Smooth muscle cell (in vitro differentiated cells): Measurements from ENCODE around the gene POU2F1. TPM values are rescaled to one million over a fixed set of nuclear protein-coding genes. Genes with fewer than 3 reads are reported as not detected.
A peak's percentile ranks its signal among the peaks of the same experiment; 100 is the strongest.

ENCODE experiments used
- DNase-seq: peaks from one replicate; lab custom pipeline; 2025; ENCODE audit not compliant: unreplicated experiment; lab: John Stamatoyannopoulos, UW
- H2AFZ ChIP-seq: fragments of 200-600 bp; sonication (generic); 2 replicates; pipeline ENCODE4 v1.6.0; 2016; ENCODE audit warnings: antibody characterized with exemption, low read depth, mild to moderate bottlenecking
- H3F3A ChIP-seq: fragments of 200-600 bp; sonication (generic); 2 replicates; pipeline ENCODE4 v1.6.0; 2017; ENCODE audit warnings: antibody characterized with exemption, low read depth
- H3K27ac ChIP-seq: fragments of 200-600 bp; sonication (generic); 2 replicates; pipeline ENCODE4 v1.5.1; 2016; ENCODE audit warnings: low read depth, mild to moderate bottlenecking
- H3K27me3 ChIP-seq: fragments of 200-600 bp; sonication (generic); 2 replicates; pipeline ENCODE4 v1.6.1; 2016; ENCODE audit warnings: low read depth, mild to moderate bottlenecking
- H3K36me3 ChIP-seq: fragments of 200-600 bp; sonication (generic); 2 replicates; pipeline ENCODE4 v1.5.1; 2016; ENCODE audit warnings: low read depth
- H3K4me1 ChIP-seq: fragments of 200-600 bp; sonication (generic); 2 replicates; pipeline ENCODE4 v1.5.1; 2016; ENCODE audit warnings: low read depth
- H3K4me2 ChIP-seq: fragments of 200-600 bp; sonication (generic); 2 replicates; pipeline ENCODE4 v1.6.0; 2016; ENCODE audit warnings: mild to moderate bottlenecking
- H3K4me3 ChIP-seq: fragments of 200-600 bp; sonication (generic); 2 replicates; pipeline ENCODE4 v1.5.1; 2016; ENCODE audit warnings: mild to moderate bottlenecking
- H3K79me2 ChIP-seq: fragments of 200-600 bp; sonication (generic); 2 replicates; pipeline ENCODE4 v1.6.0; 2016; ENCODE audit warnings: low read depth, mild to moderate bottlenecking
- H3K9ac ChIP-seq: fragments of 200-600 bp; sonication (generic); 2 replicates; pipeline ENCODE4 v1.6.0; 2016; ENCODE audit warnings: low read depth
- H3K9me3 ChIP-seq: fragments of 200-600 bp; sonication (generic); replicated peaks from 2 replicates; pipeline ENCODE4 v1.5.1; 2016; ENCODE audit warnings: low read depth
- H4K20me1 ChIP-seq: fragments of 200-600 bp; sonication (generic); 2 replicates; pipeline ENCODE4 v1.6.0; 2016; ENCODE audit warnings: low read depth
- WGBS: methylation state at CpG from one replicate; pipeline ENCODE4 v1.1.7; 2016; ENCODE audit warnings: low lambda C conversion rate; 5-methylcytosine and 5-hydroxymethylcytosine counted together
- polyA plus RNA-seq: library from polyadenylated mRNA; unstranded; fragments of >200 nt; fragmentation: Nextera tagmentation; extraction: Ambion mirVana; gene quantifications from 2 replicates; pipeline ENCODE4 v1.2.1, GENCODE V29; 2016
- total RNA-seq: library from RNA; depleted of rRNA; stranded (reverse); fragments of >200 nt; gene quantifications from 2 replicates; pipeline ENCODE4 v1.2.3, GENCODE V29; 2014
- TF ChIP-seq, protein P1 (sequence below): fragments of 200-600 bp; sonication (generic); IDR thresholded peaks from 2 replicates; pipeline ENCODE4 v1.5.1; 2017; ENCODE audit warnings: borderline replicate concordance, mild to moderate bottlenecking, antibody characterized with exemption; ENCODE audit not compliant: insufficient read depth, poor library complexity, severe bottlenecking

The POU2F1 gene
- total and polyA plus RNA-seq, 2 experiments from 2014 or later, result 5.3 to 15.6 TPM

DNA sequence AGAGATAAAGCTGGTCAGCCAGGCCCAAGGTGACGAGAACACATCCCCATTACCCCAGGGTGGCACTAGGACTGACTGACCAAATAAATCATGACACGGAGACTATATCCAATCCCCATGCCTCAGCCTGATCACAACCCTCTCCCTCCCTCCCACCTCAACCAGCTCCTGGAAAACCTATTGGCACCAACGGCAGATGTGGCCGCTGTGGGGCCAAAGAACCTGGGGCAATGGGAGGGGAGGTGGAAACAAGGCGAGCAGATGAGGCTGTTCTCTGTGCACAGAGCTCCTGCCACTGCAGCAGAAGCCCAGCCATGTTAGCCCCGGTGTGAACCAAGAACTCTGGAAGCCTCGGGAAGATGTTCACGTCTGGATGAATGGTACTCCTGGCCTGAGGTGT is 220.1 kb downstream of the POU2F1 start:
- DNase-seq, result no peak

DNA sequence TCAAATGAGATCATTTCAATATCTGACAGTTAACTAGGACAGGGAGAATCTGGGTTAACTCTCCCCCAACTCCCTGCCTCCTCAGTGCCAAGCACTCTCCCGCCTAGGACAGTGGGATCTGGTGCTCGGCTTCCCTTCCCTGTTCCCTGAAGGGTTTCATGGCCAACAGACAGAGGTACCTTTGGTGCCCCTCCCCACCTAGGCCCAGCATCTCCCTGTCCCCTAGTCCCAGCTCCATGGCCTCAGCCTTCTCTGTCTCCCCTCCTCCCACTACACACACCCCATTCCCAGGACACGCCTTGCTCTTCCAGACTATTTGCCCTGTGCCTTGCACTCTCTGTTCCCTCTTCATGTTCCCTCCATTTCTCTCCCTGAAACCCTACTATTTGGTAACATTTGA is 220.5 kb downstream of the POU2F1 start:
- no peak for DNase-seq
- TF ChIP-seq, protein P1, sequence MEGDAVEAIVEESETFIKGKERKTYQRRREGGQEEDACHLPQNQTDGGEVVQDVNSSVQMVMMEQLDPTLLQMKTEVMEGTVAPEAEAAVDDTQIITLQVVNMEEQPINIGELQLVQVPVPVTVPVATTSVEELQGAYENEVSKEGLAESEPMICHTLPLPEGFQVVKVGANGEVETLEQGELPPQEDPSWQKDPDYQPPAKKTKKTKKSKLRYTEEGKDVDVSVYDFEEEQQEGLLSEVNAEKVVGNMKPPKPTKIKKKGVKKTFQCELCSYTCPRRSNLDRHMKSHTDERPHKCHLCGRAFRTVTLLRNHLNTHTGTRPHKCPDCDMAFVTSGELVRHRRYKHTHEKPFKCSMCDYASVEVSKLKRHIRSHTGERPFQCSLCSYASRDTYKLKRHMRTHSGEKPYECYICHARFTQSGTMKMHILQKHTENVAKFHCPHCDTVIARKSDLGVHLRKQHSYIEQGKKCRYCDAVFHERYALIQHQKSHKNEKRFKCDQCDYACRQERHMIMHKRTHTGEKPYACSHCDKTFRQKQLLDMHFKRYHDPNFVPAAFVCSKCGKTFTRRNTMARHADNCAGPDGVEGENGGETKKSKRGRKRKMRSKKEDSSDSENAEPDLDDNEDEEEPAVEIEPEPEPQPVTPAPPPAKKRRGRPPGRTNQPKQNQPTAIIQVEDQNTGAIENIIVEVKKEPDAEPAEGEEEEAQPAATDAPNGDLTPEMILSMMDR, result no peak
- Histone ChIP-seq H3K4me3 (no peak overlapping the region), H3K27ac (no peak overlapping the region), H2AFZ (no peak overlapping the region), H3K79me2 (no peaks in the 10 kb centered on the region), H3K36me3 (no peaks in the 10 kb centered on the region), H4K20me1 (no peaks in the 10 kb centered on the region), H3K27me3 (peaks cover 20% of the 10 kb centered on the region), H3K4me1 (peaks cover 5% of the 10 kb centered on the region), H3F3A (no peaks in the 10 kb centered on the region), H3K9ac (no peak overlapping the region), H3K9me3 (no peaks in the 10 kb centered on the region), H3K4me2 (no peak overlapping the region)
- WGBS, result 87% methylated on average over 3 of the region's 3 CpGs

More for the DNA sequence above, 220.1 kb downstream of the POU2F1 start:
- peaks cover 20% of the 10 kb centered on the region for H3K27me3 ChIP-seq
- H3K79me2 ChIP-seq, result no peaks in the 10 kb centered on the region
- H3K36me3 ChIP-seq, result no peaks in the 10 kb centered on the region
- no peak overlapping the region for H3K9ac ChIP-seq
- no peaks in the 10 kb centered on the region for H3F3A ChIP-seq
- WGBS, result 89% methylated on average over 8 of the region's 8 CpGs
- no peak overlapping the region for H2AFZ ChIP-seq
- peaks cover 5% of the 10 kb centered on the region for H3K4me1 ChIP-seq
- H3K4me3 ChIP-seq, result no peak overlapping the region
- H4K20me1 ChIP-seq, result no peaks in the 10 kb centered on the region
- no peak overlapping the region for H3K4me2 ChIP-seq
- H3K27ac ChIP-seq, result no peak overlapping the region
- no peaks in the 10 kb centered on the region for H3K9me3 ChIP-seq
- TF ChIP-seq, protein P1, result no peak

DNA sequence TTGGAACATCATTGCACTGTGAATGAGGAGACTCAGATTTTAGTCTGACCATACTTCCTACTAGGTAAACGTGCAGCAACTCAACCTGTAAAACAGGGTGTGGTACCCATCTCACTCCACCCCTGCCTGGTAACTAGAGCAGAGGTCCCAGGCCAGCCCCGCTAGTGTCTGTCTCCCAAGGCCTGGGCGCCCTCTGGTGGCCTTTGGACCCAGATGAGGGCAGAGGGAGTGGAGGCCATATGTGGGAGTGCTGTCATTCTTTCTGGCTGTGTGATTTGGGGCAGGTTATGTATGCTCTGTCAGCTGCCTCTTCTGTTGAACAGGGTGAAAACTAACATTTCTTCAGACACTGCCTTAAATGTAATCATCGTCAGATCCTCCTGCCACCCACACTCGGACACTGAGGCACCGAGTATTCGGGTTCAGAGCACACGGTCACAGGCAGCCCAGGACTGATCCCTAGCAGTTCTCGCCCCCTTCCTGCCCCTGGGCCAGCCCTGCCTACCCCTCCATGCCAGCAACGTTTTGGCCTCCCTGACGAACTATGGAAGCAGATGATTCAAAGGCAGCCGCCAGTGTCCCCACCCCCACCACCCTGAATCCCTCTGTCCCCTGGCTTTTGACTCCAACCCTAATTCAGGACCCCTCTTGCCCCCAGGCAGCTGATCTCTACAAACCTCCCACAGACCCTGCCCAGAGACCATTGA is 221.6 kb downstream of the POU2F1 start:
- no peaks in the 10 kb centered on the region for H4K20me1 ChIP-seq

More for the DNA sequence above, 221.6 kb downstream of the POU2F1 start:
- DNase-seq, result peak; percentile 9
- TF ChIP-seq, protein P1, result peak; percentile 85
- Histone ChIP-seq H3F3A (no peaks in the 10 kb centered on the region), H3K4me3 (no peak overlapping the region), H3K36me3 (no peaks in the 10 kb centered on the region), H3K4me2 (no peak overlapping the region), H3K4me1 (peaks cover 5% of the 10 kb centered on the region), H3K27ac (no peak overlapping the region), H3K27me3 (peaks cover 20% of the 10 kb centered on the region), H3K9ac (no peak overlapping the region), H3K9me3 (no peaks in the 10 kb centered on the region), H2AFZ (no peak overlapping the region), H3K79me2 (no peaks in the 10 kb centered on the region)
- WGBS, result 48% methylated on average over 12 of the region's 12 CpGs
